Tongue (tissue), 2 donors: ENCODE results near the gene S1PR4. TPM values are rescaled to one million over a fixed set of nuclear protein-coding genes. Genes with fewer than 3 reads are reported as not detected.

Source experiments
- DNase-seq: peaks from one replicate; pipeline ENCODE4 v3.0.0-alpha.2; 2015
- total RNA-seq: library from RNA; depleted of rRNA; stranded (reverse); fragments of >200 nt; gene quantifications from one replicate; pipeline ENCODE4 v1.2.3, GENCODE V29; 2014

The S1PR4 gene
- total RNA-seq, 1 donor from 2014 or later = 1.0 TPM

DNA sequence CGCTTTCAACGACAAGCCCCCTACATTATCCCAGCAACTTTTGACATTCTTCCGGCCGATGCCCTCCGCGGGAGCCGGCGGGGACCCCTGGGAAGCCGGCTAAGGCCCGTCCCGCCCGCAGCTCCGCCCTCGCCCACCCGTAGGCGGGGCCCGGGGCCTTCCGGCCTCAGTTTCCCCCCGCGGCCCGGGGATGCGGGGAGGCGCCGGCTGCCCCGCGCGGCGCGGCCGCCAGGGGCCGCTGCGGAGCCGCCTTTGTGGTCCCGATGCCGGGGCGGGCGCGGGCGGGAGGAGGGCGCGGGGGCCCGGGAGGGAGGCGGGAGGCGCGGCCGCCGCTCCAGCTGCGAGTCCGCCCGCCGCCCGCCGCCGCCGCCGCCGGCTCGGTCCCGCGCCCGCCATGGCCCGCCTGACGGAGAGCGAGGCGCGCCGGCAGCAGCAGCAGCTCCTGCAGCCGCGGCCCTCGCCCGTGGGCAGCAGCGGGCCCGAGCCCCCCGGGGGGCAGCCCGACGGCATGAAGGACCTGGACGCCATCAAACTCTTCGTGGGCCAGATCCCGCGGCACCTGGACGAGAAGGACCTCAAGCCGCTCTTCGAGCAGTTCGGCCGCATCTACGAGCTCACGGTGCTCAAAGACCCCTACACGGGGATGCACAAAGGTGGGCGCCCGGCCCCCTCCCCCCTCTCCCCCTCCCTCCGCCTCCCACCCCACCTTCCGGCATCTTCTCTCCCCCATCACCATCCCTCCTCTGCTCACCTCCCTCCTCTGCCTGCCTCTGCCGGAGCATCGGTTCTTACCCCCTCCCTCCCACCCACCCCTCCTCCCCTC, 46.0 kb downstream of the S1PR4 start, which contains the start of gene CELF5:
Gene CELF5 (plus strand): TSS at position 316 of the 823 bp plus-strand sequence. CDS start 79 bp downstream, at position 395.
- peak; percentile 72 for DNase-seq

GRCh38 chr19:3225169-3225485, 46.6 kb downstream of the S1PR4 start:
- DNase-seq = no peak

DNA sequence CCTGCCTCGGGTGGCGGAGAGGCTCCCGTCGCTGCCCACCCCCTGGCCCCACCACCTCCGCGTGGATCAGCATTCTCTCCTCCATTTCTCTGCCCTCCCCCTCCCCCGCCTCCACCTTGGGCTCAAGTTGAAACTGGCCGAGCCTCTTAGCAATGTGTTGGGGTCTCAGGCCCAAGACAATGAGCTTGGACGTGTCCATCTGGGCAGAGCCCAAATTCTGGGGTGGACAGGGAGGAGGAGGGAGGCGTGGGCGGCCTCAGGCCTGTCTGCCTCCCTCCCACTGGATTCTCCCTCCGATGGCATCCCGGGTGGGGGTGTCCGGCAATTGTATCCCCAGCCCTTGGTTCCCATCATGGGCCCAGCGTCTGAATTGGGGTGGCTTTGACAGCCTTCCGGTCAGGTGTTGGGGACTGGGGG, 47.1 kb downstream of the S1PR4 start:
- no peak for DNase-seq

GRCh38 chr19:3227054-3227626, 48.6 kb downstream of the S1PR4 start:
- DNase-seq = no peak

DNA sequence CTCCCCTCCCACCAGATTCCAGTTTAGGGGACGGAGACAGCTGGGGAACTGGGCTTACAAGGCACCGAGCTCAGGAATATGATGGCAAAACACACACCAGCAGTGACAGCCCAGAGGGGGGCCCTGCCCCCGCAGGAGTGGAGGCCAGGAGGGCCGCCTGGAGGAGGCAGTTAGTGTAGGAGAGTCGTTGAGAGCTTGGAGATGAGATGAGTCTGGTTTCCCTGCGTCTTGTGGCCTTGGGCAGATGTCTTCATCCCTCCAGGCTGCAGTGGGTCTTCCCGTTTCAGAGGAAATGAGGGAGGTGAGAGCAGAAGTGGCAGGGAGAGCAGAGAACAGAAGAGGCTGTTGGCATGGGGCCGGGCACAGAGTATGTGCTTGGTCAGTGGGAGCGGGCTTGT, 50.8 kb downstream of the S1PR4 start:
- no peak for DNase-seq

Other genes with a start within 250 kb of the S1PR4 start
- 5.2 TPM for gene ZNF77, start 233.8 kb upstream of the S1PR4 start, total RNA-seq
- 0.82 TPM for gene TLE6, start 201.2 kb upstream of the S1PR4 start, total RNA-seq
- gene TLE2, start 149.5 kb upstream of the S1PR4 start, total RNA-seq = 52.7 TPM
- 169 TPM for gene TLE5, start 116.3 kb upstream of the S1PR4 start, total RNA-seq
- gene GNA11, start 84.4 kb upstream of the S1PR4 start, total RNA-seq = 52.1 TPM
- 6.1 TPM for gene GNA15, start 42.7 kb upstream of the S1PR4 start, total RNA-seq
- gene NCLN, start 7.2 kb downstream of the S1PR4 start, total RNA-seq = 20.0 TPM
- 0.10 TPM for gene CELF5, start 45.9 kb downstream of the S1PR4 start, total RNA-seq
- gene NFIC, start 187.8 kb downstream of the S1PR4 start, total RNA-seq = 70.0 TPM